ENCODE data around the gene OAS3.

Gene OAS3, protein sequence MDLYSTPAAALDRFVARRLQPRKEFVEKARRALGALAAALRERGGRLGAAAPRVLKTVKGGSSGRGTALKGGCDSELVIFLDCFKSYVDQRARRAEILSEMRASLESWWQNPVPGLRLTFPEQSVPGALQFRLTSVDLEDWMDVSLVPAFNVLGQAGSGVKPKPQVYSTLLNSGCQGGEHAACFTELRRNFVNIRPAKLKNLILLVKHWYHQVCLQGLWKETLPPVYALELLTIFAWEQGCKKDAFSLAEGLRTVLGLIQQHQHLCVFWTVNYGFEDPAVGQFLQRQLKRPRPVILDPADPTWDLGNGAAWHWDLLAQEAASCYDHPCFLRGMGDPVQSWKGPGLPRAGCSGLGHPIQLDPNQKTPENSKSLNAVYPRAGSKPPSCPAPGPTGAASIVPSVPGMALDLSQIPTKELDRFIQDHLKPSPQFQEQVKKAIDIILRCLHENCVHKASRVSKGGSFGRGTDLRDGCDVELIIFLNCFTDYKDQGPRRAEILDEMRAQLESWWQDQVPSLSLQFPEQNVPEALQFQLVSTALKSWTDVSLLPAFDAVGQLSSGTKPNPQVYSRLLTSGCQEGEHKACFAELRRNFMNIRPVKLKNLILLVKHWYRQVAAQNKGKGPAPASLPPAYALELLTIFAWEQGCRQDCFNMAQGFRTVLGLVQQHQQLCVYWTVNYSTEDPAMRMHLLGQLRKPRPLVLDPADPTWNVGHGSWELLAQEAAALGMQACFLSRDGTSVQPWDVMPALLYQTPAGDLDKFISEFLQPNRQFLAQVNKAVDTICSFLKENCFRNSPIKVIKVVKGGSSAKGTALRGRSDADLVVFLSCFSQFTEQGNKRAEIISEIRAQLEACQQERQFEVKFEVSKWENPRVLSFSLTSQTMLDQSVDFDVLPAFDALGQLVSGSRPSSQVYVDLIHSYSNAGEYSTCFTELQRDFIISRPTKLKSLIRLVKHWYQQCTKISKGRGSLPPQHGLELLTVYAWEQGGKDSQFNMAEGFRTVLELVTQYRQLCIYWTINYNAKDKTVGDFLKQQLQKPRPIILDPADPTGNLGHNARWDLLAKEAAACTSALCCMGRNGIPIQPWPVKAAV

DNA sequence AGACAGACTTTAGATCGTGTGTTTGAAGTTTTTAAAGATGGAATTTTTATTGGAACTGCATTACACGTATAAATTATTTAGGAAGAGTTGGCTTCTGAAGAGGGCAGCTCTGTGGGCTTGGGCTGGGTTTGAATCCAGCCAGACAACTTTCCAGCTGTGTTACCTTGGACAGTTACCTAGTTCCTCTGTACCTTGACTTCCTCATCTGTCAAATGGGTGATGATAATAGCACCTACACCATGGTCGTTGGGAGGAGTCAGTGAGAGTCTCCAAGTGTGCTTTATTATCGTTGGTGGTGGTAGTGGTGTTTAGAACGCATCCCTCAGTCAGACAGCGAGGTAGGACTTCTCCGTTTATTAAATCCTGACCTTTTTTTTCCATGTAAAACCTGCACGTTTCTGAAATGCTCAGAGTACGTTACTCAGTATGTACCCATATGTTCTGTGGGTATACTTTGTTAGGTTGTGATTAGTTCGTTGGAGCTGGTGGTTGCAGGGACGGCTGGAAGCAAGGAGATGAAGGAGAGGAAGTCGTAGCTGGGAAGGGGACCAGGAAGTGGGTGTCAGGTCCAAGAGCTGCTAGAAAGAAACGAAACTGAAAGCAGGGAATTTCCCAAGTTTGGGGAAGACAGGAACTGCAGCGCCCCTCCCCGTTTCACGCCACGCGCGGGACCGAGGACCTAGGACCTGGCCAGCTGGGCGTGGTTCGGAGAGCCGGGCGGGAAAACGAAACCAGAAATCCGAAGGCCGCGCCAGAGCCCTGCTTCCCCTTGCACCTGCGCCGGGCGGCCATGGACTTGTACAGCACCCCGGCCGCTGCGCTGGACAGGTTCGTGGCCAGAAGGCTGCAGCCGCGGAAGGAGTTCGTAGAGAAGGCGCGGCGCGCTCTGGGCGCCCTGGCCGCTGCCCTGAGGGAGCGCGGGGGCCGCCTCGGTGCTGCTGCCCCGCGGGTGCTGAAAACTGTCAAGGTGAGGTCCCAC lies at the start of gene OAS3:
TSS of gene OAS3 (plus strand) at position 734 of the 979 bp plus-strand sequence. CDS start at position 791, 57 bp downstream.
- peak; percentile 31 for DNase-seq (ENCODE audit: extremely low spot score)
- ChIA-PET POLR2A (interaction anchor here (1.1 kb wide), 1 partner anchor 13 kb away, joined by 4 read pairs; no protein-coding TSS in a partner anchor), CTCF (interaction anchor here (0.7 kb wide), 1 partner anchor 23 kb away, joined by 3 read pairs; no protein-coding TSS in a partner anchor)
- TF ChIP-seq, protein P1, sequence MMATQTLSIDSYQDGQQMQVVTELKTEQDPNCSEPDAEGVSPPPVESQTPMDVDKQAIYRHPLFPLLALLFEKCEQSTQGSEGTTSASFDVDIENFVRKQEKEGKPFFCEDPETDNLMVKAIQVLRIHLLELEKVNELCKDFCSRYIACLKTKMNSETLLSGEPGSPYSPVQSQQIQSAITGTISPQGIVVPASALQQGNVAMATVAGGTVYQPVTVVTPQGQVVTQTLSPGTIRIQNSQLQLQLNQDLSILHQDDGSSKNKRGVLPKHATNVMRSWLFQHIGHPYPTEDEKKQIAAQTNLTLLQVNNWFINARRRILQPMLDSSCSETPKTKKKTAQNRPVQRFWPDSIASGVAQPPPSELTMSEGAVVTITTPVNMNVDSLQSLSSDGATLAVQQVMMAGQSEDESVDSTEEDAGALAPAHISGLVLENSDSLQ (IDR thresholded peaks at IDR 0.05), result no peak
- TF ChIP-seq FOXK2 (IDR thresholded peaks at IDR 0.05), result no peak
- no peak for TF ChIP-seq SUZ12 (IDR thresholded peaks at IDR 0.05)
- TF ChIP-seq ELF4 (IDR thresholded peaks at IDR 0.05), result no peak
- TF ChIP-seq HDGF (IDR thresholded peaks at IDR 0.05; ENCODE audit: borderline replicate concordance), result no peak
- no peak for TF ChIP-seq CTBP1 (IDR thresholded peaks at IDR 0.05; ENCODE audit: borderline replicate concordance)
- TF ChIP-seq SP1 (IDR thresholded peaks at IDR 0.05), result no peak
- TF ChIP-seq ARNT (IDR thresholded peaks at IDR 0.05), result no peak
- no peak for TF ChIP-seq TARDBP (IDR thresholded peaks at IDR 0.05)
- no peak for TF ChIP-seq FOXM1 (IDR thresholded peaks at IDR 0.05; ENCODE audit: borderline replicate concordance)
- no peak for TF ChIP-seq LEF1 (IDR thresholded peaks at IDR 0.05; ENCODE audit: borderline replicate concordance)
- TF ChIP-seq NFRKB (IDR thresholded peaks at IDR 0.05), result no peak

GRCh38 chr12:112891093-112892024 lies 46.9 kb upstream of the OAS3 start:
- TF ChIP-seq NFRKB (IDR thresholded peaks at IDR 0.05), result no peak
- TF ChIP-seq SP1 (IDR thresholded peaks at IDR 0.05), result no peak
- no peak for TF ChIP-seq ZNF384 (IDR thresholded peaks at IDR 0.05)
- TF ChIP-seq ARNT (IDR thresholded peaks at IDR 0.05), result no peak
- TF ChIP-seq FOXA1 (IDR thresholded peaks at IDR 0.05), result no peak
- no peak for TF ChIP-seq FOXK2 (IDR thresholded peaks at IDR 0.05)
- no peak for TF ChIP-seq CTBP1 (IDR thresholded peaks at IDR 0.05; ENCODE audit: borderline replicate concordance)
- no peak for TF ChIP-seq L3MBTL2 (conservative IDR thresholded peaks at IDR 0.05)
- no peak for TF ChIP-seq TARDBP (IDR thresholded peaks at IDR 0.05)
- TF ChIP-seq, protein P1 (IDR thresholded peaks at IDR 0.05), result no peak
- no peak for TF ChIP-seq BHLHE40 (IDR thresholded peaks at IDR 0.05; ENCODE audit: borderline replicate concordance)
- TF ChIP-seq ELF4 (IDR thresholded peaks at IDR 0.05), result no peak
- TF ChIP-seq LEF1 (IDR thresholded peaks at IDR 0.05; ENCODE audit: borderline replicate concordance), result no peak
- TF ChIP-seq HDGF (IDR thresholded peaks at IDR 0.05; ENCODE audit: borderline replicate concordance), result no peak
- no peak for TF ChIP-seq FOXM1 (IDR thresholded peaks at IDR 0.05; ENCODE audit: borderline replicate concordance)
- TF ChIP-seq SUZ12 (IDR thresholded peaks at IDR 0.05), result no peak
- POLR2A ChIA-PET, result no interaction called here
- CTCF ChIA-PET, result interaction anchor here (1.0 kb wide), 1 partner anchor 9 kb away, joined by 5 read pairs; no protein-coding TSS in a partner anchor
- DNase-seq (ENCODE audit: extremely low spot score), result no peak

DNA sequence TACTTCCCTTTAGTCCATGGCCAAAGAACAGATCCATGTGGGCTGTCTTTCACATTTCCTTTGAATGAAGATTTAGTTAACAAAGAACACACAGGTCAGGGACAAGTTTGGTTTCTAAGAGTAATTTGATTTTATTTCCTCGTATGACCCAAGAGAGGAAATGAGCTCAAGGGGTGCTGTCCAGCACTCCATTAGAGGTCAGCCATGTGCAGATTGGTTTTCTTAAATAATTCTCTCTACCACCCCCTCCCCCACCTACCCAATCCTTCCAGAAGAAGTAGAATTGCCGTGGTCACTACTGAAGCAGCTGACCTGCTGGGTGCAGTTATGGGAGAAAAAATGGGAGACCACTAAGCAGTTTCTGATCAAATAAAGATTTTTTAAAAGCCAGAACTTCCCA lies 45.4 kb upstream of the OAS3 start:
- POLR2A ChIA-PET, result no interaction called here
- DNase-seq (ENCODE audit: extremely low spot score), result no peak
- TF ChIP-seq ARNT (IDR thresholded peaks at IDR 0.05), result no peak
- TF ChIP-seq ELF4 (IDR thresholded peaks at IDR 0.05), result no peak
- TF ChIP-seq L3MBTL2 (conservative IDR thresholded peaks at IDR 0.05), result no peak
- no peak for TF ChIP-seq NFRKB (IDR thresholded peaks at IDR 0.05)
- no peak for TF ChIP-seq FOXA1 (IDR thresholded peaks at IDR 0.05)
- TF ChIP-seq, protein P1 (IDR thresholded peaks at IDR 0.05), result no peak
- TF ChIP-seq HDGF (IDR thresholded peaks at IDR 0.05; ENCODE audit: borderline replicate concordance), result no peak
- no peak for TF ChIP-seq TARDBP (IDR thresholded peaks at IDR 0.05)
- TF ChIP-seq FOXK2 (IDR thresholded peaks at IDR 0.05), result no peak
- CTCF ChIA-PET, result no interaction called here

DNA sequence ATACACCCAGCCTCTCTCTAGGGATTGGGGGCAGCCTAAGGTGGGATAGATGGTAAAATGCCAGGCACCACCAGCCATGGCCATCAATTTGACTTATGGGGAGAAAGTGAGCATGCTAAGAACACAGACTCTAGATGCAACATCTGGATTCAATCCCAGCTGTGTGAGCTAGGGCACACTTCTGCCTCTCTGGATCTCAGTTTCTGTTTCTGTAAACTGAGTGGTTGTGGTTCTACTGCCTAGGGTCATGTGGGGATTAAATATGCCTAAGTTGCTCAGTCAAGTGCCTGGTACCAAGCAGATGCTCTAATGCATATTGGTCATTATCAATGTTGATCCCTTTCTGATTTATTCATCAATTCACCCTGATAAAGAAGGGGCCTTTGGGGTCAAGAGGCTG lies 44.1 kb upstream of the OAS3 start:
- POLR2A ChIA-PET, result no interaction called here
- DNase-seq (ENCODE audit: extremely low spot score), result no peak
- CTCF ChIA-PET, result no interaction called here
- TF ChIP-seq FOXK2 (IDR thresholded peaks at IDR 0.05) (no peak), CTBP1 (IDR thresholded peaks at IDR 0.05; ENCODE audit: borderline replicate concordance) (no peak), NFRKB (IDR thresholded peaks at IDR 0.05) (no peak), ARNT (IDR thresholded peaks at IDR 0.05) (no peak), L3MBTL2 (conservative IDR thresholded peaks at IDR 0.05) (no peak), TARDBP (IDR thresholded peaks at IDR 0.05) (no peak)
- TF ChIP-seq, protein P1 (IDR thresholded peaks at IDR 0.05), result no peak

All from HEK293T (cell line).